ENCODE data around the gene DHRSX.

DNA sequence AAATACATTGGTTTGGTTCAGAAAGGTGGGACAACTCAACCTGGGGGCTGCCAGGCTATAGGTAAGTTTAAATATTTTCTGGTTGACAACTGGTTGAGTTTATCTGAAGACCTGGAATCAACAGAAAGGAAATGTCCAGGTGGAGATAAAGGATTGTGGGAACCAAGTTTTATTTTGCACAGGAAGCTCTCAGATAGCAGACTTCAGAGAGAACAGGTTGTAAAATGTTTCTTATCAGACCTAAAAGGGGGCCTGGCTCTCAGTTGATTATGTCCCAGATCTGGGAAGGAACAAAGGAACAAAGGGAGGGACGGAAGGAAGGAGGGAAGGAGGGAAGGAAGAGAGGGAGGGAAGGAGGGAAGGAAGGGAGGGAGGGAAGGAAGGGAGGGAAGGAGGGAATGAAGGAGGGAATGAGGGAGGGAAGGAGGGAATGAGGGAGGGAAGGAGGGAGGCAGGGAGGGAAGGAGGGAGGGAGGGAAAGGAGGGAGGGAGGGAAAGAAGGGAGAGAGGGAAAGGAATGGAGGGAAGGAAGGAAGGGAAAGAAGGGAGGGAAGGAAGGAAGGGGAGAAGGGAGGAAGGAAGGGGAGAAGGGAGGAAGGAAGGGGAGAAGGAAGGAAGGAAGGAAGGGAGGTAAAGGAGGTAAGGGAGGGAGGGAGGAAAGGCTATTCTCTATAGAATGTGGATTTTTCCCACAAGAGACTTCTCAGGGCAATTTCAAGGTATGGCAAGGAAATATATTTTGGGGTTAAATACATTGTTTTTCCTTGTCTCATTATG, 186.7 kb downstream of the DHRSX start:
- TF ChIP-seq, protein P1, sequence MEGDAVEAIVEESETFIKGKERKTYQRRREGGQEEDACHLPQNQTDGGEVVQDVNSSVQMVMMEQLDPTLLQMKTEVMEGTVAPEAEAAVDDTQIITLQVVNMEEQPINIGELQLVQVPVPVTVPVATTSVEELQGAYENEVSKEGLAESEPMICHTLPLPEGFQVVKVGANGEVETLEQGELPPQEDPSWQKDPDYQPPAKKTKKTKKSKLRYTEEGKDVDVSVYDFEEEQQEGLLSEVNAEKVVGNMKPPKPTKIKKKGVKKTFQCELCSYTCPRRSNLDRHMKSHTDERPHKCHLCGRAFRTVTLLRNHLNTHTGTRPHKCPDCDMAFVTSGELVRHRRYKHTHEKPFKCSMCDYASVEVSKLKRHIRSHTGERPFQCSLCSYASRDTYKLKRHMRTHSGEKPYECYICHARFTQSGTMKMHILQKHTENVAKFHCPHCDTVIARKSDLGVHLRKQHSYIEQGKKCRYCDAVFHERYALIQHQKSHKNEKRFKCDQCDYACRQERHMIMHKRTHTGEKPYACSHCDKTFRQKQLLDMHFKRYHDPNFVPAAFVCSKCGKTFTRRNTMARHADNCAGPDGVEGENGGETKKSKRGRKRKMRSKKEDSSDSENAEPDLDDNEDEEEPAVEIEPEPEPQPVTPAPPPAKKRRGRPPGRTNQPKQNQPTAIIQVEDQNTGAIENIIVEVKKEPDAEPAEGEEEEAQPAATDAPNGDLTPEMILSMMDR (CRISPR knock-in tag; IDR thresholded peaks at IDR 0.05): no peak
- TF ChIP-seq, protein P2, sequence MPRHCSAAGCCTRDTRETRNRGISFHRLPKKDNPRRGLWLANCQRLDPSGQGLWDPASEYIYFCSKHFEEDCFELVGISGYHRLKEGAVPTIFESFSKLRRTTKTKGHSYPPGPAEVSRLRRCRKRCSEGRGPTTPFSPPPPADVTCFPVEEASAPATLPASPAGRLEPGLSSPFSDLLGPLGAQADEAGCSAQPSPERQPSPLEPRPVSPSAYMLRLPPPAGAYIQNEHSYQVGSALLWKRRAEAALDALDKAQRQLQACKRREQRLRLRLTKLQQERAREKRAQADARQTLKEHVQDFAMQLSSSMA (CRISPR knock-in tag; IDR thresholded peaks at IDR 0.05): no peak
- TF ChIP-seq ELF4 (CRISPR knock-in tag; IDR thresholded peaks at IDR 0.05; ENCODE audit: borderline replicate concordance) (no peak), EP300 (IDR thresholded peaks at IDR 0.05; ENCODE audit: low read depth in 2 of 2, low read length in 2 of 2) (no peak), EP300 (CRISPR knock-in tag; IDR thresholded peaks at IDR 0.05; ENCODE audit: borderline replicate concordance) (no peak), ZFP36 (IDR thresholded peaks at IDR 0.05; ENCODE audit: borderline replicate concordance, low read depth, low read length, partially characterized antibody) (no peak), SMARCC2 (IDR thresholded peaks at IDR 0.05) (no peak), ATF7 (IDR thresholded peaks at IDR 0.05) (no peak), ATF7 (CRISPR knock-in tag; IDR thresholded peaks at IDR 0.05) (no peak), POLR2A (IDR thresholded peaks at IDR 0.05; ENCODE audit: insufficient read depth in 1 of 2, low read depth in 2 of 2, low read length in 2 of 2) (no peak)
- TF ChIP-seq, protein P3, sequence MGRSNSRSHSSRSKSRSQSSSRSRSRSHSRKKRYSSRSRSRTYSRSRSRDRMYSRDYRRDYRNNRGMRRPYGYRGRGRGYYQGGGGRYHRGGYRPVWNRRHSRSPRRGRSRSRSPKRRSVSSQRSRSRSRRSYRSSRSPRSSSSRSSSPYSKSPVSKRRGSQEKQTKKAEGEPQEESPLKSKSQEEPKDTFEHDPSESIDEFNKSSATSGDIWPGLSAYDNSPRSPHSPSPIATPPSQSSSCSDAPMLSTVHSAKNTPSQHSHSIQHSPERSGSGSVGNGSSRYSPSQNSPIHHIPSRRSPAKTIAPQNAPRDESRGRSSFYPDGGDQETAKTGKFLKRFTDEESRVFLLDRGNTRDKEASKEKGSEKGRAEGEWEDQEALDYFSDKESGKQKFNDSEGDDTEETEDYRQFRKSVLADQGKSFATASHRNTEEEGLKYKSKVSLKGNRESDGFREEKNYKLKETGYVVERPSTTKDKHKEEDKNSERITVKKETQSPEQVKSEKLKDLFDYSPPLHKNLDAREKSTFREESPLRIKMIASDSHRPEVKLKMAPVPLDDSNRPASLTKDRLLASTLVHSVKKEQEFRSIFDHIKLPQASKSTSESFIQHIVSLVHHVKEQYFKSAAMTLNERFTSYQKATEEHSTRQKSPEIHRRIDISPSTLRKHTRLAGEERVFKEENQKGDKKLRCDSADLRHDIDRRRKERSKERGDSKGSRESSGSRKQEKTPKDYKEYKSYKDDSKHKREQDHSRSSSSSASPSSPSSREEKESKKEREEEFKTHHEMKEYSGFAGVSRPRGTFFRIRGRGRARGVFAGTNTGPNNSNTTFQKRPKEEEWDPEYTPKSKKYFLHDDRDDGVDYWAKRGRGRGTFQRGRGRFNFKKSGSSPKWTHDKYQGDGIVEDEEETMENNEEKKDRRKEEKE (IDR thresholded peaks at IDR 0.05): no peak
- TF ChIP-seq, protein P4, sequence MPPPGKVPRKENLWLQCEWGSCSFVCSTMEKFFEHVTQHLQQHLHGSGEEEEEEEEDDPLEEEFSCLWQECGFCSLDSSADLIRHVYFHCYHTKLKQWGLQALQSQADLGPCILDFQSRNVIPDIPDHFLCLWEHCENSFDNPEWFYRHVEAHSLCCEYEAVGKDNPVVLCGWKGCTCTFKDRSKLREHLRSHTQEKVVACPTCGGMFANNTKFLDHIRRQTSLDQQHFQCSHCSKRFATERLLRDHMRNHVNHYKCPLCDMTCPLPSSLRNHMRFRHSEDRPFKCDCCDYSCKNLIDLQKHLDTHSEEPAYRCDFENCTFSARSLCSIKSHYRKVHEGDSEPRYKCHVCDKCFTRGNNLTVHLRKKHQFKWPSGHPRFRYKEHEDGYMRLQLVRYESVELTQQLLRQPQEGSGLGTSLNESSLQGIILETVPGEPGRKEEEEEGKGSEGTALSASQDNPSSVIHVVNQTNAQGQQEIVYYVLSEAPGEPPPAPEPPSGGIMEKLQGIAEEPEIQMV (CRISPR knock-in tag; IDR thresholded peaks at IDR 0.05; ENCODE audit: low read depth): no peak

Data from HepG2 (cell line).